Urothelium cell line (cell line): ENCODE results near the gene RAF1.
"Not testable (repeated sequence)": the region's sequence is repeated elsewhere in the genome, so short reads cannot be mapped to it uniquely, and the experiment has no call there.

Experiments
- DNase-seq: peaks from one replicate; pipeline ENCODE4 v3.0.0; 2011; ENCODE audit warnings: low spot score, mixed read lengths
- FAIRE-seq: peaks from 2 replicates; lab custom pipeline; 2011; peaks lifted over from hg19 to GRCh38; lab: Jason Lieb, UNC

RAF1 gene

DNA sequence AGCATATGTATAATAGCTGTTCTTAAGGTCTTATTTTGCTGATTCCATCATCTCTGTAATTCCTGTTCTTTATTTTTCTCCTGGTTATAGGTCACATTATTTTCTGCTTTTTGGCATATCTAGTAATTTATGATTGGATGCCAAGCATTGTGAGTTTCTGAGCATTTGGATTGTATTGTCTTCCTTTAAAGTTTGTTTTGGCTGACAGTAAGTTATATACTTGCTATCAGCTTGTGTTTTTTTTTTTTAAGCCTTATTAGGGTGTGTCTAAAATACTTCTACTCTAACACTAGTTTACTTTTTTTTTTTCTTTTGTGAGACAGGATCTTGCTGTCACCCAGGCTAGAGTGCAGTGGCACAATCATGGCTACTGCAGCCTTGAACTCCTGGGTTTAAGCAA is 96.9 kb downstream of the RAF1 start:
- FAIRE-seq = no peak
- DNase-seq = no peak

DNA sequence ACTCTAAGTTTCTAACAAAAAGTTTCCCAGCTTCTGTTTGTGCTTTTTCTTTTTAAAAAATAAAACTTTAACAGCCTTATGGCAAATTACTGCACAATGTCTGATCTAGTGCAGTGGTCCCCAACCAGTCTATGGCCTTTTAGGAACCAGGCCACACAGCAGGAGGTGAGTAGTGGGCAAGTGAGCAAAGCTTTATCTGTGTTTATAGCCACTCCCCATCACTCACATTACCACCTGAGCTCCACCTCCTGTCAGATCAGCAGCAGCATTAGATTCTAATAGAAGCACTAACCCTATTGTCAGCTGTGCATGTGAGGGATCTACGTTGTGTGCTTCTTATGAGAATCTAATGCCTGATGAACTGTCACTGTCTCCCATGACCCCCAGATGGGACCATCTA is 101.5 kb downstream of the RAF1 start:
- FAIRE-seq (no peak), DNase-seq (no peak)

DNA sequence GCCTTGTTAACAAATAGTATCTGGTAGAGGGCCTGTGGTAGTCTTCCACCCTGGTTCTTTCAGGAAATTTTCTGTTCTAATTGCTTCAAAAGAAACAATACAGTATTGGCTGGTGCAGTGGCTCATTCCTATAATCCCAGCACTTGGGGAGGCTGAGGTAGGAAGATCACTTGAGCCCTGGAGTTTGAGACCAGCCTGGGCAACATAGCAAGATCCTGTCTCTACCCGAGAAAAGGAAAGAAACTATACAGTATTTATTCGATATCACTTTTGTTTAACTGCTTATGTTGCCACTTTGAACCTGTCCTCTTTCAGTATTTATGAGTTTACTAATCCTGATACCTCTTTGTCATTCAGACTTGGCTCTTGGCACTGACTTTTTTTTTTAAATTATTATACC is 102.5 kb downstream of the RAF1 start:
- no peak for DNase-seq
- no peak for FAIRE-seq

DNA sequence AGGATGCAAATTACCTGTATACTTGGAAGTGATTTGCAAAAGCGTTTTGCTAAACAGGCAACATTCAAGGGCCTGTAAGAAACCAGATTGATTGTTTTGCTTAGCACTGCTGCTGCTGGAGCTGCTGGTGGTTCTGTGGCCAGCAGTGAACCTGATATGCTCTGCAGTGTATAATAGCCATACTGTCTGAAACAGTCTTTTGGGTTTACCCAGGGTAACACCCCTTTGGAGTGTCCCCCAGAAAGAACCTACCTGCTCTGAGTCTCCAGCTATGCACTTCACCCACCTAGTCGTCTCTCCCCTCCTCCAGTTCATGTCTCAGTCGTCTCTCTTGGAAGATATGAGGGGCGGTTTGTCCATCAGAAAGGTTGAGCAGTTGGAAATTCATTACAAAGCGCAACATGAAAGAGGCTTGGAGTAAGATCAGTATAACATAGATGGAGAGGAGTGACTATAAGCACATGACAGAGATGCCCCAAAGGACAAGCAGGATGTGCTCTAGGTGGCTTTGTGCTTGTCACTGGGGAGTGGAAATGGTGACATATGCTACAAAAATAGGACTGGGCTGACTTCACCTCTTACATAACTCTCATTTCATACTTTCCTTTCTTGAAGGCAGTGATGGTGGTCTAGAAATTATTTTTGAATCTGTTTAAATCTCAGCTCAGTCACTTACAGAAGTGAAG is 103.3 kb downstream of the RAF1 start:
- FAIRE-seq (no peak), DNase-seq (no peak)

DNA sequence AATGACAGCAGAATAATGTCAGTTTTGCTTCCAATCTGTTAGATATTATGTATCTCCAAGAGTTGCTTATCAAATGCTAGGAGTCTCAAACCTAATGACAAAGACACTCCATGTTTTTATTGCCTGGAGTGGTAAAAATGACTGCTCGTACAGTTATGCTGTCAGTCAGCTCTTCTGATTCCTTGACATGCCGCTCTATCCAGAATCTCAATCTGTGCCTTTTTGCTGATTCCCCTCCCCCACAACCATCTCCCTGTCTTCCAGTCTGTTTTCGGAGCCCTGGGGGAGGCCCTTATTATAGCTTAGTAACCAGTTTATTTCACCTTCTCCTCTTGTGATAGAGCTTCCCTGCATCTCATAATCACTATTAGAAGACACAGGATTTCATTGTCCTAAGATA is 104.4 kb downstream of the RAF1 start:
- DNase-seq = no peak
- FAIRE-seq = no peak

DNA sequence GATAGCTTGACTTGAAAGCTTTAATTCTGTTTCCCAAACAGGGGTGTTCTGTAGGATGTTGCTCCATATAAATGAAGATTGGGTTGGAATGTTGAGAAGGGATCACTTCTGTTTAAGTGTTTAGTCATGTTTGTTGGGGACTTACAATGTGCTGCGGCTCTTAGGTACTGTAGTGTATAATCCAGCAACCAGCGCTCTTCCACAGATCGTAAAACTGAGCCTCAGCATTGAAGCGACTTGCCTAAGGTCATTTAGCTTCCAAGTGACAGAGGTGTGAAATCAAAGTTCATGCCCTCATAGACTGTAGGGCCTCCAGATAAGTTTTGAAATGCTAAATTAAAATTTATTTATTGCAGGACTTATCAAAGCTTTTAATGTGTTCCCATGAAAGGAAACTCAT is 105.2 kb downstream of the RAF1 start:
- FAIRE-seq (no peak), DNase-seq (no peak)

DNA sequence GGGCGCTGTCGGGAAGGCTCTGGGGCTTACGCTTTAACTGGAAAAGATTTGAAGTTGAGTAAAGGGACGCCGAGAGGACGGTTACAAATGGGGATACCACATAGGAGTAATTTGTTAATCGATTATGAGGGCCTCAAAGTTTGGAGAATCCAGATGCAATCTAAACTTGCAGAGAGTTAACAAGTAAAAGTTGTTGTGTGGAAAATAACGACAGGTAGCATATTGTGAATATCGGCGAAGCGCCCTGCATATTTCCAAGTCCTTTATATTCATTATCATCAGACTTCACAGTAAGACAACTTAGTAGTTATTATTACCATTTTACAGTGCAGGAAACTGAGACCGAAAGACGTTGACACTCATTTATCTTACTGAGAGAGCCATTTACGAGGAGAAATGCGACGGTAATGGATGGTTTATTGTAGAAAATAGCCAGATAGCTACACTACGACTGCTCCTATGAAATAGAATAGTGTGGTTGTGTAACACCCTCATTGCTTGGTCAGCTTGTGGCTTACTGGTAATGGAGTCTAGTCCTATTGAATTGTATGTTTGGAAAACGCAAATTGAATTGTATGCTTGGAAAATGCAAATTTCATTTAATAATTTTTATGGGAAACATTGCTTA is 106.3 kb downstream of the RAF1 start:
- FAIRE-seq = no peak

DNA sequence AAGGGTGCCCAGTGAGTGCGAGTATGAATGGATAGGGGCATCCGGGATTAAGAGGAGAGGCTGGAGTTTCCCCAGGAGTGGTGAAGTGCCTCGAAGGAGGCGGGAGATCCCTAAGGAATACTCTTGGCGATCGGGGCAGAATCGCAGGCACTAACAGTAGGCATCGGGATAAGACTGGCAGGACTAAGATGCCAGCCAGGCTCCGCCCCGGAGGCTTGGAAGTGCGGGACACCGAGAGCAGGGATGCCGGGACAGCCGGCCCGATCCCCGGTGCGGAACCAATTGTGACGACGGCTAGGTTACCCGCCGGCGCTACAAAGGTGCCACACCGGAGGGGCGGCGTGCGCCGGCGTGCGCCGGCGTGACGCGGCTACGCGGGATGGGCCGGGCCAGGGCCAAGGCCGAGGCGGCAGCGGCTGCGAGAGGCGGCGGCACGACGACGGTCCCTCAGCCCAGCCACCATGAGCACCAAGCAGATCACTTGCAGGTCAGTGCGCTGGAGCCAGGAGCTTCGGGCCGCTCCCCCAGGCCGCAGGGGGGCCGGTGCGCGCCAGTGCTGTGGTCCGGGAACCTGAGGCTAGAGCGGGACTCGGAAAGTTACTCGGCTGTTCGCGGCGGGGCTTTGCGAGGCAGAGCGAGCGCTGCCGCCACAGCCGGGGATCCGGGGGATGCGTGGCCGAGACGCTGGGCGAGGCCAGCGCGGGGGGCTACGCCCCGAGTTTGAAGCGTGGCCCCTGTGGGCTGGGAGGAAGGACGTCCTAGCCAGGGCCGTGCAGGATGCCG is 107.0 kb downstream of the RAF1 start, which contains the start of gene MKRN2:
TSS of gene MKRN2 (plus strand) at position 398 of the 783 bp plus-strand sequence. CDS start at position 462, 64 bp downstream.
- FAIRE-seq (peak; percentile 94), DNase-seq (peak; percentile 92)

More for the DNA sequence above, 106.3 kb downstream of the RAF1 start:
- no peak for DNase-seq

DNA sequence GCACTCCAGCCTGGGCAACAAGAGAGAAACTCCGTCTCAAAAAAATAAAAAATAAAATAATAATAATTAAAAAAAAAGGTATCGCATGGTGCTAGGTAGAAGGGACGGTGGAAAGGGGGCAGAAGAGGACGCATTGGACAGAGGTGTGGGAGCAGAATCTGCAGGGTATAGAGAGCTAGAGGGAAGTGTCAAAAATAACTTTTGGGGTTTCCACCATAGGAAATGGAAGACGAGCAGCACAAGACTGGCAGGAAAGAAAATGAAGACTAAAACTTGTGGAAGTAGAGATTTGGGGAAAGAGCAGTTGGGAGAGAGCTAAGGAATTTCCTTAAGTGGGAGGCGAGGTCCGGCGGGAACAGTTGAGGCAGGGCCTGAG is 107.6 kb downstream of the RAF1 start:
- DNase-seq (no peak), FAIRE-seq (no peak)

DNA sequence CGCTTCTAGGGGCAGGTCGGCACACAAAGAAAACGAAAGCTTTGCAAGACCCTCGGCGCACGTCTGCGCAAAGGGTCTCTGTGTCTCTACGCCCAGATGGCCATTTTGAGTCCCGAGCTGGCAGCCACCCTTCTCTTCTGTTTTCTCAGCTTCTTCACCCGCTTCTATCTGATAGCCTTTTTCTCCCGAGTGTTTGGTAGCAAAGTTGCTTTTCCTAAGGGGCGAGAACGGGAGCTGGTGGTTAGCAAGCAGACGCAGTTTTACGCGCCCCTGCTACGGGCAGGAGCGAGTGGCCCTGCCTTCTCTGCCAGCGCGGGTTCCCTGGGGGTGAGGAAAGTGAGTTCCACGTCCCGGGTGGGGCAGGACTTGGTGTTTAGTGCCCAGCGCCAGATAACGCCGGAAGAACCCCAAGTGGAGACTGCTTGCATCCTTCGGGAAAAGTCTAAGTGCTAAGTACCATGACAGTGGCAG is 110.0 kb downstream of the RAF1 start:
- peak; percentile 42 for DNase-seq
- no peak for FAIRE-seq

DNA sequence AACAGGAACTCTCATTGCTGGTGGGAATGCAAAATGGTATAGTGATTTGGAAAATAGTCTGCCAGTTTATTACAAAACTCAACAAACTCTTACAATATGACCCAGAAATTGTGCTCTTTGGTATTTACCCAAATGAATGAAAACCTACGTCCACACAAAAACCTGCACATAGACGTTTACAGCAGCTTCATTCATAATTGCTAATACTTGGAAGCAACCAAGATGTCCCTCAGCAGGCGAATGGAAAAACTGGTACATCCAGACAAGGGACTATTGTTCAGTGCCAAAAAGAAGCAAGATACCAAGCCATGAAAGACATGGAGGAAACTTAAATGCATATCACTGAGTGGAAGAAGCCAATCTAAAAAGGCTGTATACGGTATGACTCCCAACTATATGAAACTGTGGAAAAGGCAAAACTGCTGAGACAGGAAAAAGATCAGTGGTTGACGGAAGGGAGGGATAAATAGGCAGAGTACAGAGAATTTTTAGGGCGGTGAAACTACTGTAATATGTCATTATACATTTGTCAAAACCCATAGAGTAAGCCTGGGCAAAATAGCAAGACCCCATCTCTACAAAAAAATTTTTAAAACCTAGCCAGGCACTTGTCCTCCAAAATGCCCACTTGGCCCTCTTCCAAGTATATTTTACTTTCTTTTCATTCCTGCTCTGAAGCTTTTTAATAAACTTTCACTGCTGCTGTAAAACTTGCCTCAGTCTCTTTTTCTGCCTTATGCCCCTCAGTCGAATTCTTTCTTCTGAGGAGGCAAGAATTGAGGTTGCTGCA is 113.8 kb downstream of the RAF1 start:
- no peak for DNase-seq
- no peak for FAIRE-seq

DNA sequence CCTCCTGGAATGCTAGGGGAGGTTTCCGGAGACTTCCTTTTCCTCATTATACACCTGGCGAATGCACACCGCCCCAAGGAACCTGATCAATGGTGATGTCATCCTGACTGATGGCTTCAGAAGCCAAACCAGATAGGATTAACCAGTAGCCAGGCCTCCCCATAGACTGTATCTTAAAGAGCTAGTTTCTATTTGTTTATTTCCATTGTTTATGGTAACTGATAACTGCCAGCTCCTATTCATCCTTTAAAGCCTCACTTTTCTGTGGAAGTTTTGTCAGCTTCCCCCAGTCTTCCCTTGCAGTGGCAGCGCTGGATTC is 118.5 kb downstream of the RAF1 start, which contains the start of gene MKRN2OS:
TSS of gene MKRN2OS (minus strand) at position 27 of the 319 bp plus-strand sequence. CDS start 35 bp downstream, outside the sequence.
- no peak for DNase-seq
- FAIRE-seq = no peak

DNA sequence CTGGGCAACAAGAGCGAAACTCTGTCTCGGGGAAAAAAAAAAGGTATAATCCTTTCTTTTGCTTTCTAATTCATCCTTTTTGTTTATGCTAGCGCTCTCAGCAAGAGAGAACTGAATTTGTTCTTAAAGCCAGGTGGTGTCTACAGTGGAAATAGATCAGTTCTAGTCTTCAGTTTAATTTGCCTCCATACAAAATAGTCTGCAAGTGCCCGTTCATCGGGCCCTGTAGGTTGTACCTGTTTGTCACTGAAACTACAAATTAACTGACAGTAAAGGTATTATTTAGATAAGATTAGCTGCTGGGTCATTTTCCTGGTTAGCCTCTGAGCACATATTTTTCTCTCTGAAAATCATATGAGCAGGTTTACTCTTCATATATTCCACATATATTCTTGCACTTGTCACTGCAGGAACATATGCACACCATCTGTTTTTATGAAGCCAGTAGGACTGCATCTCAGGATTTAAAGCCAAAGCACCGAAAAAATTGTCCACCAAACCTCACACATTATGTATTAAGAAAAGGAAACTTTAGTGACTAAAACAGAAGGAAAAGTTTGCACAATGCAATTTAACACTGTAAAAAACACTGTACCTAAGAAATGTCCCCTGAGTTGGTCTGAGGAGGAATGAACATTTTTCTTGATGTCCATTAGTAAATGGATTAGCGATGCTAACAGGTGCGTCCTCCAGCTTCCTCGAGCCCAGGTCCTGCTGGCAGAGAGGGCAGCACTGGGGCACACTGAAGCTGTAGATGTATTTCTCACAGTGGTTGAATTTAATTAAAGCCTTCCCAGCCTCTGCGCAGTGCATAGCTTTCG is 119.1 kb downstream of the RAF1 start:
- DNase-seq = no peak
- no peak for FAIRE-seq

DNA sequence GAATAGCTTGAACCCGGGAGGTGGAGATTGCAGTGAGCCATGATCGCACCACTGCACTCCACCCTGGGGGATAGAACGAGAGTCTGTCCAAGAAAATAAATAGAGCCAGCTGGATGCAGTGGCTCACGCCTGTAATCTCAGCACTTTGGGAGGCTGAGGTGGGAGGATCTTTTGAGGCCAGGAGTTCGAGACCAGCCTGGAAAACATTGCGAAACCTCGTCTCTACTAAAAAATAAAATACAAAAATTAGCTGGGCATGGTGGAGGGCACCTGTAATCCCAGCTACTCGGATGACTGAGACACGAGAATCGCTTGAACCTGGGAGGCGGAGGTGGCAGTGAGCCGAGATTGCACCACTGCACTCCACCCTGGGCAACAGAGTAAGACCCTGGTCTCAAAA is 120.4 kb downstream of the RAF1 start:
- DNase-seq, FAIRE-seq: not testable (repeated sequence)

DNA sequence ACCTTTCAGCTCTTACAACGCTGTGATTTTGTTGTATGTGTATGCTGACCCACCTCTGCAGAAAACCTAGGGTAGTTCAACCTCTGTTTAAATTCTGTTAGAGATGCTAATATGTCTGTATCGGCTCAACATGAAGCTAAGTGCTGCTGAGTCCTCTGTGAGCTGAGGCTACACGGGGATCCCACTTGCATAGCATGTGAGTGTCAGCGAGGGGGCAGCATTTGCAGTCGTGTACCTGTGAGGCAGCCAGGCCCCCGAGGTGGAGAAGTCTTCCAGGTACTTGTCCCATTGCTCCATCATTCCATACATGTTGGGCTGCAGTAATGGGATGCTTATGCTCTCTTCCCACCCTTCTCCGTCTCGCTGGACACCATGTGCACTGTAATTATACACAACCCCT is 122.3 kb downstream of the RAF1 start:
- no peak for FAIRE-seq
- DNase-seq = peak; percentile 21

DNA sequence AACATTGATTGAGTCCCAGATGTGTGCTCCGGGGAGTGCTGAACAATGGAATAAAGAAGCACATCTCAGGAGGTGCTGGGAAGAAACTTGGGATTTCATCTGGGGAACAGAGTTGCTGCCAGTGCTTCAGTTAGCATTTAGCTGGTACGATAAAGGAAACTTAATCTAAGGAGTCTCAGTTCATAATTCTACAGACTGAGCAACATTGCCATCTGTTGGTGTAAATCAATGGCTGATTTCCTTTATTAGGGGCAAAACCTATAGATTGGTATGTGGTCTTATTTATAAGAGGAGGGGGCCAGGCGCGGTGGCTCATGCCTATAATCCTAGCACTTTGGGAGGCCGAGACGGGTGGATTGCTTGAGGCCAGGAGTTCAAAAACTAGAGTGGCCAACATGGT is 127.5 kb downstream of the RAF1 start:
- FAIRE-seq (no peak), DNase-seq (no peak)
